NAMALWA (cell line): ENCODE measurements around the gene FCRL2.

ENCODE experiments used
- DNase-seq: peaks from one replicate; pipeline ENCODE4 v3.0.0-alpha.2; 2015; ENCODE audit warnings: low spot score

FCRL2 gene

GRCh38 chr1:157776971-157777391 is at the start of gene FCRL2:
Gene FCRL2, minus strand, starts transcription at chr1:157777132. Its CDS starts 59 bp downstream, at chr1:157777073.
- peak; percentile 54 for DNase-seq

- no peak for DNase-seq
These were observed 43.4 kb upstream of the FCRL2 start for GRCh38 chr1:157820299-157820698.

GRCh38 chr1:157819896-157820295 is 43.0 kb upstream of the FCRL2 start, which contains the start of gene FCRL1:
Gene FCRL1, minus strand, starts transcription at chr1:157820120. Its CDS starts 83 bp downstream, at chr1:157820037.
- peak; percentile 75 for DNase-seq

GRCh38 chr1:157819215-157819614 is 42.3 kb upstream of the FCRL2 start:
- peak; percentile 31 for DNase-seq

GRCh38 chr1:157813269-157813668 is 36.3 kb upstream of the FCRL2 start:
- DNase-seq: no peak

GRCh38 chr1:157806431-157807149 is 29.7 kb upstream of the FCRL2 start:
- peak; percentile 99 for DNase-seq

GRCh38 chr1:157803851-157804250 is 26.9 kb upstream of the FCRL2 start:
- DNase-seq: no peak

- DNase-seq: no peak
These were observed 23.1 kb upstream of the FCRL2 start for GRCh38 chr1:157799996-157800395.

- DNase-seq: peak; percentile 30
These were observed 21.3 kb upstream of the FCRL2 start for GRCh38 chr1:157798211-157798610.

- peak; percentile 70 for DNase-seq
These were observed 8.3 kb upstream of the FCRL2 start for GRCh38 chr1:157785248-157785647.

- DNase-seq: peak; percentile 70
These were observed 7.9 kb upstream of the FCRL2 start for GRCh38 chr1:157784801-157785200.

GRCh38 chr1:157782931-157783330 is 6.0 kb upstream of the FCRL2 start:
- peak; percentile 61 for DNase-seq

GRCh38 chr1:157781048-157781447 is 4.1 kb upstream of the FCRL2 start:
- DNase-seq: peak; percentile 91

- DNase-seq: peak; percentile 32
These were observed 1.6 kb downstream of the FCRL2 start for GRCh38 chr1:157775101-157775870.

GRCh38 chr1:157774412-157774811 is 2.5 kb downstream of the FCRL2 start:
- DNase-seq: no peak

GRCh38 chr1:157773493-157774350 is 3.2 kb downstream of the FCRL2 start:
- DNase-seq: peak; percentile 90

GRCh38 chr1:157771661-157772425 is 5.1 kb downstream of the FCRL2 start:
- DNase-seq: no peak

GRCh38 chr1:157770442-157771043 is 6.4 kb downstream of the FCRL2 start:
- DNase-seq: peak; percentile 43

GRCh38 chr1:157766792-157767191 is 10.1 kb downstream of the FCRL2 start:
- no peak for DNase-seq

- no peak for DNase-seq
These were observed 18.9 kb downstream of the FCRL2 start for GRCh38 chr1:157758018-157758417.

- DNase-seq: no peak
These were observed 23.3 kb downstream of the FCRL2 start for GRCh38 chr1:157753611-157754010.
